Motor neuron (in vitro differentiated cells): ENCODE data around the gene TUBGCP2. TPM values are rescaled to one million over a fixed set of nuclear protein-coding genes. Genes with fewer than 3 reads are reported as not detected.

Experiments
- ATAC-seq, 8 experiments: fragments of 200-7000 bp; cut with Tn5 transposase; replicated peaks in 6 of 8; 2 replicates each; pipeline ENCODE4 v1.8.0; 2021; ENCODE audit warnings: mild to moderate bottlenecking in 8 of 8, moderate library complexity in 8 of 8
- H3K27ac ChIP-seq, 2 donors: fragments of 250-450 bp; sonication (Bioruptor Pico); 2 replicates each; pipeline ENCODE4 v1.9.0; 2021; ENCODE audit warnings: antibody characterized with exemption in 2 of 2, mild to moderate bottlenecking in 2 of 2, moderate library complexity in 1 of 2
- H3K4me1 ChIP-seq, 2 donors: fragments of 250-450 bp; sonication (Bioruptor Pico); replicated peaks in 1 of 2; 2 replicates each; pipeline ENCODE4 v1.6.1; 2021; ENCODE audit warnings: antibody characterized with exemption in 2 of 2, mild to moderate bottlenecking in 2 of 2, moderate library complexity in 1 of 2
- H3K4me3 ChIP-seq, 5 donors: fragments of 250-450 bp; sonication (Bioruptor Pico); 2 replicates each; pipeline ENCODE4 v1.9.0; 2021; ENCODE audit warnings: antibody characterized with exemption in 5 of 5, mild to moderate bottlenecking in 5 of 5, moderate library complexity in 4 of 5
- WGBS, 10 experiments: fragments of 450-650 bp; shearing (Covaris generic); methylation state at CpG; one replicate each; pipeline ENCODE4 v1.0.0; 2022; 5-methylcytosine and 5-hydroxymethylcytosine counted together
- in situ Hi-C, 9 experiments: fragments of 400-800 bp; cut with MboI; loops; one replicate each; pipeline ENCODE4 v1.15.0; 2021; ENCODE audit warnings: low sequenced_read_pairs in 9 of 9, low pct_unique_long_range_greater_than_20kb in 2 of 9; ENCODE audit not compliant: unreplicated experiment in 9 of 9
- total RNA-seq, 8 experiments: library from RNA; unstranded; fragments of 300-600 nt; gene quantifications; 2 replicates each; pipeline versions ENCODE4 v1.2.3 to v1.2.4, GENCODE V29; 2022

TUBGCP2 gene
- total RNA-seq, 8 experiments from 2014 or later: 28.4 to 50.5 (median 37.4) TPM

DNA sequence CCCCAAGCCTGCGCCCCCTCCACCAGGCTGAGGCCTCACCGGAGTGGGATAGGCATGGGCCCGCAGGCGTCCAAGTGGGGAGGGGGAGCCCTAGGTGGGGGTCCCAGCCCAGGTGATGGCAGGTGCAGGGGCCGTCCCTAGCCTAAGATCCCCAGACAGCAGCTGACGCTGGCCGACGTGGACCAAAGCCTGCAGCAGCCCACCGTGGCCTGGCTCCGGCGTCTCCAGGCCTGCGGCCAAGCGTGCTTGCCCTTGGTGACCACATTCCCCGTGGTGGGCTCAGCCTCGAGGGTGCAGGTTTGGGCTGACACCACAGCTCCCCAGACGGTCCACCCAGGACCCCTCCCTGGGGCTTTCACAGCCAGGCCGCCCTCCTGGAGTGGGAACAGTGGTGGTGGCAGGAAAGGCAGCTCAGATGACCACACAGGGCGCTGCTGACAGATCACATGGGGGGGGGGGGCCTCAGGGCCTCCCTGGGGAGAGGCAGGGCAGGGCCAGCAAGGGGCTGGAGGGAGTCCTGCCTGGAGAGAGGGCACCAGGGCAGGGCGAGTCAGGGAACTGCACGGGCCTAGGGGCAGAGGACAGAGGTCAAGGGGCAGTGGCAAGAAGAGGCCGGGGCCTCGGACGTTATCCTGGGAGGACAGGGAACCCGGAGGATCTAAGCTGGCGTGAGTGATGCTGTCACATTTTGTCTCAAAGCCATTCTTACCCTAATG, 31.2 kb downstream of the TUBGCP2 start:
- ATAC-seq: peak in 4 of 8 experiments; percentile 2 to 12 (median 4)
- 80% methylated on average over 2 of the region's 25 CpGs; no CpG with 5 or more reads in 9 of the 10 experiments for WGBS, 10 experiments
- in situ Hi-C loops: loop anchor here in 1 of 9 experiments (25.0 kb wide), 1 partner anchor 340 kb away; the partner anchor contains the start of gene CFAP46

DNA sequence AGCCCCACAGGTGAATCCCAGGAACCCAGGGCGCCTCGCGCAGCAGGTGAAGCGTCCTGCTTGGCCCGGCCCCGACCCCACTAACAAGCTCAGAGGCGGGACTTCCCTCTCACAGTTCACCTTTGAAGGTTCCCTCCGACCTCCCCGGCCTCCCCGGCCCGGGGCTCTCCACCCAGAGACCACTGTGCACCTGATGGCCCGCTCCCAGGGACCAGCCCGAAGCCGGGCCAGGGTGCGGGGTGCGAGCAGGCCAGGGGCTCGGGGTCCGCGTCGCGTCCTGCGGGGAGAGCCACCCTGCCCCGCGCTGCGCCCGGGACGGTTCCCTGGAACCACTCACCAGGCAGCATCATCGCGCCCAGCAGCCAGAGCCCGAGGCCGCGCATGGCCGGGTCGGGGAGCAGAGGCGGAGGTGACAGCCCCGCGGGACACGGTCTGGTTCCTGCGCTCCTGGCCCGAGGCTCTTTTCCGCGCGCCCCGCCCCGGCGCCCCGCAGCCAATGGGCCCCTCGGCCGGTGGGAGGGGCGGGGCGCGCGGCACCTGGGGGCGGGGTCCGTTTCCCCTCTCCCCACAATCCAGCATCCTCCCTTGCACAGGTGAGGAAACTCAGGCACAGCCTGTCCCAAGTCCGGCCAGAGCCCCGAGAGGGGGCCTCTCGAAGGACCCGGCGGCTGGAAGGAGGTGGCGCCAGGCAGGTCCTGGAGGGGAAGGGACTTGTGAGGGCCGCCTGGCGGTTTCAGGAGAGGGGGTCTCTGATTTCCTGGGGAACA, 32.1 kb downstream of the TUBGCP2 start, which contains the start of gene ADAM8:
ADAM8 (minus strand) TSS at position 434 of the 767 bp plus-strand sequence; CDS start at position 383, 51 bp downstream.
- H3K4me1 ChIP-seq: peaks cover 21 to 54% of the 10 kb centered on the region in 2 donors
- H3K4me3 ChIP-seq: no peak within 1 kb of the TSS
- in situ Hi-C loops: loop anchor here in 1 of 9 experiments (25.0 kb wide), 1 partner anchor 339 kb away; the partner anchor contains the start of gene CFAP46
- WGBS, 10 experiments: 0 to 20% (median 20%) methylated on average over 1 to 5 of the region's 63 CpGs; no CpG with 5 or more reads in 7 of the 10 experiments
- H3K27ac ChIP-seq: no peak within 1 kb of the TSS
- ATAC-seq: peak in 5 of 8 experiments; percentile 1 to 37 (median 18)

More for the DNA sequence above, 31.2 kb downstream of the TUBGCP2 start:
- Histone ChIP-seq H3K27ac (peak overlapping the region in 1 of 2 donors; percentile 78), H3K4me1 (peaks cover 21 to 54% of the 10 kb centered on the region in 2 donors), H3K4me3 (no peak overlapping the region)

DNA sequence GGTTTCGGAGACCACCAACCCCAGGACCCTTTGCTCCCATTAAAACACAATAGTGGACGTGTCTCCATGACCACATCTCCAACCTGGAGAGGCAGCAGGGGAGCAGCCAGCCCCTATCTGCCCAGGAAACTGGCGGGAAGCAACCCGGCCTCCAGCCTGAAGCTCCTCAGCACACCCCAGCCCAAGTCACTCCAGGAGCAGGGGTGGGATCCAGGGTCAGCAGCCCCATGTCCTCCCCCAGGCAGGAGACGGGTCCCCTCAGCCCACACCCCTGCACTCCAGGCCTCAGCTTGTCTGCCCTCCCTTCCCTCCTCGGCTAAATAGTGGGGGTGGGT, 32.6 kb downstream of the TUBGCP2 start:
- Histone ChIP-seq H3K4me1 (peaks cover 21 to 54% of the 10 kb centered on the region in 2 donors), H3K27ac (no peak overlapping the region), H3K4me3 (no peak overlapping the region)
- no peak for ATAC-seq
- WGBS, 10 experiments: 33 to 50% methylated on average over 2 to 3 of the region's 6 CpGs; no CpG with 5 or more reads in 8 of the 10 experiments
- in situ Hi-C loops: loop anchor here in 1 of 9 experiments (25.0 kb wide), 1 partner anchor 339 kb away; the partner anchor contains the start of gene CFAP46

DNA sequence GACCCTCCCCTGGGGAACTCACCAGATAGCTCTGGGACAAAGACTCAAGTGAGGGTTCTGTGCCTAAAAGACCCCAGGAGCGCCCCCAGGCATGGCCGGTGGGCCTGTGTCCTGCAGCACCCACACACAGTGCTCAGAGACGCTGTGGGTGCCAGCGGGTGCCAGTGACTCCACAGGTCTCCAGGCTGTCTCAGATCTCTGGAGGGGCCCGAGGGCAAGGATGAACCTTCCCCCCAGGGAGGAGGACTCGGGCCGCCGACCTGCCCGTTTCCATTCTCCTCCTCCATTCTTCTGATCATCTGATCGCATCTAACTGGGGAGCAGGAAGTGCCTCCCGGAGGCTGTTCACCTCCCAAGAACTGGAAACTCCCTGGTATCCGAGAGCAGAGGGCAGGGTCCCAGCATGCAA, 33.0 kb downstream of the TUBGCP2 start:
- WGBS, 10 experiments: 20 to 100% (median 58%) methylated on average over 1 to 3 of the region's 12 CpGs; no CpG with 5 or more reads in 7 of the 10 experiments
- no peak for ATAC-seq
- Histone ChIP-seq H3K27ac (no peak overlapping the region), H3K4me1 (peaks cover 21 to 54% of the 10 kb centered on the region in 2 donors), H3K4me3 (no peak overlapping the region)
- in situ Hi-C loops: loop anchor here in 1 of 9 experiments (25.0 kb wide), 1 partner anchor 338 kb away; the partner anchor contains the start of gene CFAP46

DNA sequence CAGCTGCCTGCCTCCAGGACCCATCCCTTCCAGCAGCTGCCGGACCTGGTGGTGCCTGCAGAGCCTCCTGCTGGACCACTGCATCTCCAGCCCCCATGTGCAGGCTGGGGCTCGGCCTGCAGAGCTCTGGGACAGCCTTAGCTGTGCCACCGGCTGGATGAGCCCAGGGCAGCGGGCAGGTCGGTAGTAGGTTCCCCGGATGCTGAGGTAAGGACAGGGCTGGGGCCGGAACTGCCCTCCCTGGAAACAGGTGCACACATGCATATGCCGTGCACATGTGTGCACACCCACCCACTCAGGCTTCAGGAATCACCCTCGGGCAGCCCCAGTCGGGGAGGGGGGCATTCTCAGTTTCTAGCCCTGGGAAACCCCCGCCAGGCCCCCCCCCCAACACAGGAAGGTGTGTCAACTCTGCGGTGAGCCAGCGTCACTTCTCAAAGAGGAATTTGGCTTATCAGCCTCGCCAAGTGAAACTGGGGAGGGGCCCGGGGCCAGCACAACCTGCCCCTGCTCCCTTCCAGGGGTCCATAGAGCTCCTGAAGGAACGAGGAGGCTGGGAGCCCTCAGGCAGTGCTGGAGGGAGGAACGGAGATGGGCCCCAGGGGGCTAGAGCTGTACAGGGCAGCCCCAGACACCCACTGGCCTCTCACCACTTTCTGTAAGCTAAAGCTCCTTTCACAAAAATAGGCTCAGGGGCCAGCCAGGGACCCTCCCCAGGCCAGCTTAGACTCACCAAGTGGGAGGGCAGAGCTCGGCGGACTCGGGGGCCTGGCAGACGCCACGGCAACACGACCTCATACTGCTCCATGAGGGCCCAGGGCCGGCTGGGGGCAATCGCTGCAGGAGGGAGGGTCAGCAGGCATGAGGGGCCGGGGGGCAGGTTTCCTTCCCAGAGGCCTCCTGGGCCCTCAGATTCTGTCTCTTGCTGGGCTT, 33.7 kb downstream of the TUBGCP2 start:
- in situ Hi-C loops: loop anchor here in 1 of 9 experiments (25.0 kb wide), 1 partner anchor 338 kb away; the partner anchor contains the start of gene CFAP46
- no peak overlapping the region for H3K27ac ChIP-seq
- peaks cover 21 to 54% of the 10 kb centered on the region in 2 donors for H3K4me1 ChIP-seq
- ATAC-seq: peak in 2 of 8 experiments; percentile 2 to 31
- no peak overlapping the region for H3K4me3 ChIP-seq
- 0 to 53% (median 48%) methylated on average over 2 to 9 of the region's 26 CpGs; no CpG with 5 or more reads in 6 of the 10 experiments for WGBS, 10 experiments

DNA sequence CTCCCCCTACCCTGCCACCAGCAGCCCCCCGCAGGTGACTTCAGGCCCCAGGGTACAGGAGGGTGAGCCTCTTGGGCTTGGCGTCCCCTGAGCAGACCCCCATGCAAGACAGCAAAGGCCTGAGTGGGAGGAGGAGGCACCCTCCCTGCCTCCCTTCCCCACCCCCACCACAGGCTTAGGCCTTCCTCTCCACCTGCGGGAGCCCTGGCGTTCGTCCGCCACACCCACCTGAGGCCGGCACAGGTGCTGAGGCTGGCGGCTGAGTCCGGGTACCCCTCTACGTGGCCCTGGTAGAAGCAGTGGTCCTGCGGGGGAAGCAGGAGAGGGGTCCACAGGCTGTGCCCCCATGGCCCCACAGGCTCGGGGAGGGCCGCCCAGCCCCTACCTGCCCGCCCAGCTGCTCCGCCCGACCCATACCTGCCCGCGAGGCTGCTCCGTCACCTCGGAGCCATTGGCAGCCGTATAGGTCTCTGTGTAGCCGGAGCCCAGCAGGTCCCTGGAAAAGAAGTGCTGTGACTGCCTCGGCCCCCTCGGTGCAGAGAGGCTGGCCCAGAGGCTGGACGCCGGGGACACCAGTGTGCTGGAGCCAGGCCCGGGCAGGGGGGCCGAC, 35.0 kb downstream of the TUBGCP2 start:
- WGBS, 10 experiments: 60% methylated on average over 2 of the region's 28 CpGs; no CpG with 5 or more reads in 9 of the 10 experiments
- Histone ChIP-seq H3K27ac (no peak overlapping the region), H3K4me3 (no peak overlapping the region), H3K4me1 (peaks cover 15 to 41% of the 10 kb centered on the region in 2 donors)
- ATAC-seq: no peak
- in situ Hi-C loops: no loop called here

DNA sequence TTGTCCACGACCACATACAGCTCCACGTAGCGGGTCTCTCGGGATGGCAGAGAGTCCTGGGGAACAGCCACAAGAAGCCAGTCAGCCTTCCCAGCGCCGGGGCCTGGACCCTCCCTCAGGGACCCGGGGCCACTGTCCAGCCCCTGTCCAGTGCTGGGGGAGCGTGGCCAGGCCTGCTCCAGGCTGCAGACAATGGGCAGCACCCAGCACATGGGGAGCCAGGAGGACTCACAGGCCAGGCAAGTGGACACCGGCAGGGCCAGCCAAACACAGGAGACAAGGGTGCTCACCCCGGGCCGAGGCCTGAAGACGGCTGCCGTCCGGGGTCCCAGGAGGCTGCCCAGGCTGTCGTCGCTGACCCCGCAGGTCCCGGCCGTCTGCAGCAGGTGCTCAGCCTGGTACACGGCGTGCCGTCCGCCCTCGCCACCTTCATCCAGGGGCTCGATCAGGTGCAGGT, 35.7 kb downstream of the TUBGCP2 start:
- Histone ChIP-seq H3K4me1 (peaks cover 8 to 35% of the 10 kb centered on the region in 2 donors), H3K4me3 (no peak overlapping the region), H3K27ac (no peak overlapping the region)
- ATAC-seq: no peak
- no CpG with 5 or more reads among the region's 25 CpGs for WGBS, 10 experiments
- in situ Hi-C loops: no loop called here

DNA sequence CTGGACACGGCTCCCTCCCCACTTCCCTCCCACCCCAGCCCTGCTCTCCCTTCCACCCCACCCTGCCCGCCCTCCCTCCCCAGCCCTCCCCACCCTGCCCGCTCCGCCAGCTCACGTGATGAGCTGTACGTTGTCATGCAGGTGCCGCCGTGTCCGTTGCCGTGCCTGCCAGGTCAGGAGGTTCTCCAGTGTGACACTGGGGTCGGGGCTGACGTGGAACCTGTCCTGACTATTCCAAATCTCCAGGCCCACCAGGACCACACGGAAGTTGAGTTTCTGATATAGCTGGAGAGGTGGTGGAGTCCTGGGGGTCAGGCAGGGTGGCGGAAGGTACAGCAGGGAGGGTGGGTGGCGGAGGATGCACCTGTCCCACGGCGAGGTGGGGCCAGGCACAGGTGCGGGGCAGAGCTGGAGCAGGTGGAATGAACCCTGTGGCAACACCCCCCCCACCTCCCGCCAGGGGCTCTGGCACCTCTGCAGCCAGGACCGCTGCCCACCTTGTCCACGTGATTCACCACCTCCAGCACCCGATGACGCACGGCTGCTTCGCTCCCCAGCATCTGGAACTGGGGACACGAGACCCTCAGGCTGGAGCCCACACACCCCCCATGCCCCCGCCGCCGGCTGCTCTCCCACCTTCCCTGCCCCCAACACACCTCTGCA, 36.2 kb downstream of the TUBGCP2 start:
- Histone ChIP-seq H3K4me1 (peaks cover 6 to 35% of the 10 kb centered on the region in 2 donors), H3K4me3 (no peak overlapping the region), H3K27ac (no peak overlapping the region)
- ATAC-seq: no peak
- 0 to 90% methylated on average over 1 to 4 of the region's 29 CpGs; no CpG with 5 or more reads in 8 of the 10 experiments for WGBS, 10 experiments
- in situ Hi-C loops: no loop called here

DNA sequence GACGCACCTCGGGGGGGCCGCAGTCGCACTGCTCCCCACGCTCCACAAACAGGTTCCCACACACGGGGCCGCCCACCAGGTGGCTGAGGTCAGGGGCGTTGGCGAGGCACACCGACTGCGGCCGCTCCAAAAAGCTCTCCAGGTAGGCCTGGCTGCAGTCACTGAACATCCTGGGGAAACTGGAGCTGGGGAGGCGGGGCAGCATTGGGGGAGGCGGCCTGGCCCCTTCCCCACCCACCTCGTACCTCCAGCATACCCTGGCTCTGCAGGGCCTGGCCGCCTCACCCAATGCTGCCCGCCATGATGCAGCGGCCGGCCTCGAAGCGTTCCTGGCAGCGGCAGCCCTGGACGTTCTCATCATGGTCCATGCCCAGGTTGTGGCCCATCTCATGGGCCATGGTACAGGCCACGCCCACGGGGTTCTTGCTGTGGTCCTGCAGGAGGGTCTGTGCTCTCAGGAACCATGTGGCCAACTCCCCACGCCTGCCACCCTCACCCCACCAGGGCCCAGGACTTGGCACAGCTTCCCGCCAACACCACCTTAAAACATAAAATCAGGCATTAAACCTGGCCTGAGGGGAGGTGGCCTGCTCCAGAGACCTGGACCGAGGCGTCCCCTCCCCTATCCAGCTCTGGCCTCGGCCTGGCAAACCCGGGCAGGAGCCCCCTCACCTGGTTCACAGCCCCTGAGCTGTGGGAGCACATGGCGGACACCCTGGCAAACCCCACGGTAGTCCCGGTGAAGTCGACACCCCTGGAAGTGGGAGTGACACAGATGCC, 37.0 kb downstream of the TUBGCP2 start:
- H3K4me3 ChIP-seq: no peak overlapping the region
- 17 to 80% methylated on average over 1 to 4 of the region's 35 CpGs; no CpG with 5 or more reads in 8 of the 10 experiments for WGBS, 10 experiments

DNA sequence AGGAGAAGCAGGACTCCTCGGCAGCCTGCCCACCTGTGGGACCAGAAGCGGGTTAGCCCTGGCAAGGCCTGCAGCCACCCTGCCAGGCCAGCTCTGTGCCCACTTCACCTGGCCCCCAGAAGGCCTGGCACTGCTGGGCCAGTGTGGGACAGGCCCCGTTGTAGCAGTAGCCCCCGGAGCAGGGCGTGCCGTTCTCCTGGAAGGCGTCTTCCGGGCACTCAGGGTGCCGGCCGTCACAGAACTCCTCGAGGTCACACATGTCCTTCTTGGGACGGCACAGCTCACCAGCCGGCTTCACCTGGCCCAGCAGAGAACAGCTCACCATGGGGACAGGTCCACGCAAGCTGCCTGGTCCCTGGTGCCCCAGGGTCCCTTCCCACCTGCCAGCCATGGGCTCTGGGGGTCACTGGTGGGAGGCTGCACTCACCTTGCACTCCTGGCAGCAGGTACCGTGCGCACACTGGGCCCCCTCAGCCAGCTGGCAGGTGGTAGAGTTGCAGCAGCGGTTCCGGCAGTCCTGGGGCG, 37.8 kb downstream of the TUBGCP2 start:
- in situ Hi-C loops: no loop called here
- peaks cover 2 to 23% of the 10 kb centered on the region in 2 donors for H3K4me1 ChIP-seq
- no peak overlapping the region for H3K27ac ChIP-seq
- no peak for ATAC-seq
- H3K4me3 ChIP-seq: no peak overlapping the region
- WGBS, 10 experiments: 70 to 80% methylated on average over 1 to 2 of the region's 19 CpGs; no CpG with 5 or more reads in 8 of the 10 experiments

More for the DNA sequence above, 37.0 kb downstream of the TUBGCP2 start:
- H3K27ac ChIP-seq: no peak overlapping the region
- no peak for ATAC-seq
- in situ Hi-C loops: no loop called here
- H3K4me1 ChIP-seq: peaks cover 3 to 31% of the 10 kb centered on the region in 2 donors
